H1 (cell line): ENCODE results near the gene TMEM178B. TPM values are rescaled to one million over a fixed set of nuclear protein-coding genes. Genes with fewer than 3 reads are reported as not detected.

Experiments used
- CTCF ChIA-PET: fragments of 300-600 bp; sonication (Branson Sonifier 250); formaldehyde crosslinking; loops from one replicate; lab custom pipeline; 2021; ENCODE audit not compliant: partially characterized antibody; lab: Charles Lee
- POLR2A ChIA-PET: fragments of 300-600 bp; sonication (Branson Sonifier 250); formaldehyde crosslinking; loops from one replicate; lab custom pipeline; 2021; ENCODE audit warnings: inconsistent platforms; ENCODE audit not compliant: partially characterized antibody; lab: Charles Lee
- DNase-seq, 2 experiments: peaks; one replicate each; pipeline versions ENCODE4 v3.0.0 to v3.0.0-alpha.2; 2010 to 2022; ENCODE audit warnings: low spot score in 2 of 2, low read depth in 1 of 2, mixed read lengths in 1 of 2
- FAIRE-seq: peaks from 2 replicates; lab custom pipeline; 2011; peaks lifted over from hg19 to GRCh38; lab: Jason Lieb, UNC
- H2AFZ ChIP-seq: 2 replicates; pipeline ENCODE4 v1.8.1; 2012; ENCODE audit warnings: low read length, inconsistent platforms
- H2AK5ac ChIP-seq: 2 replicates; pipeline ENCODE4 v1.6.1; 2013; ENCODE audit warnings: low read depth, low read length
- H2BK120ac ChIP-seq: replicated peaks from 2 replicates; pipeline ENCODE3; 2013; ENCODE audit warnings: low read depth, low read length, inconsistent platforms
- H2BK12ac ChIP-seq: 2 replicates; pipeline ENCODE4 v1.6.1; 2013; ENCODE audit warnings: low read depth, low read length
- H2BK15ac ChIP-seq: 2 replicates; pipeline ENCODE4 v1.6.1; 2013; ENCODE audit warnings: low read length
- H2BK20ac ChIP-seq: 2 replicates; pipeline ENCODE4 v1.6.1; 2013; ENCODE audit warnings: low read length
- H2BK5ac ChIP-seq: 2 replicates; pipeline ENCODE4 v1.6.1; 2013; ENCODE audit warnings: low read depth, low read length
- H3K14ac ChIP-seq: 2 replicates; pipeline ENCODE4 v1.6.1; 2013; ENCODE audit warnings: inconsistent platforms; ENCODE audit not compliant: insufficient read length
- H3K18ac ChIP-seq: 2 replicates; pipeline ENCODE4 v1.6.1; 2013; ENCODE audit warnings: low read length; ENCODE audit errors: extremely low read depth
- H3K23ac ChIP-seq: 2 replicates; pipeline ENCODE4 v1.6.1; 2013; ENCODE audit warnings: inconsistent platforms; ENCODE audit not compliant: insufficient read length
- H3K23me2 ChIP-seq: 2 replicates; pipeline ENCODE4 v1.6.1; 2013; ENCODE audit warnings: low read depth, low read length
- H3K27ac ChIP-seq: 2 replicates; pipeline ENCODE4 v1.6.1; 2011; ENCODE audit warnings: low read depth, low read length, inconsistent platforms
- H3K27me3 ChIP-seq, 4 experiments: replicated peaks in 1 of 4; 1 replicate in 1 of 4; 2 replicates in 3 of 4; pipeline versions ENCODE4 v1.6.1 to v1.8.1; 2011 to 2013; ENCODE audit warnings: low read length in 3 of 4, mild to moderate bottlenecking in 3 of 4, inconsistent platforms in 2 of 4, mixed read lengths in 2 of 4, moderate library complexity in 1 of 4; ENCODE audit not compliant: control insufficient read depth in 3 of 4, insufficient read depth in 3 of 4; ENCODE audit errors: extremely low read depth in 1 of 4
- H3K36me3 ChIP-seq, 4 experiments: 2 replicates each; pipeline versions ENCODE4 v1.6.1 to v1.8.1; 2011 to 2013; ENCODE audit warnings: mild to moderate bottlenecking in 4 of 4, low read length in 3 of 4, moderate library complexity in 2 of 4, control low read depth in 1 of 4, inconsistent platforms in 1 of 4; ENCODE audit not compliant: insufficient read depth in 4 of 4, control insufficient read depth in 2 of 4
- H3K4ac ChIP-seq: replicated peaks from 2 replicates; pipeline ENCODE3; 2013; ENCODE audit warnings: low read length, low read depth, mixed read lengths, inconsistent platforms; ENCODE audit not compliant: insufficient read length
- H3K4me1 ChIP-seq, 4 experiments: replicated peaks in 1 of 4; 1 replicate in 1 of 4; 2 replicates in 3 of 4; pipeline versions ENCODE4 v1.6.1 to v1.8.1; 2011 to 2013; ENCODE audit warnings: low read length in 3 of 4, inconsistent platforms in 2 of 4, mixed read lengths in 1 of 4; ENCODE audit not compliant: insufficient read depth in 4 of 4, control insufficient read depth in 3 of 4
- H3K4me2 ChIP-seq, 2 experiments: 2 replicates each; pipeline versions ENCODE4 v1.6.1 to v1.8.1; 2011 to 2013; ENCODE audit warnings: low read depth in 2 of 2, low read length in 2 of 2, control low read depth in 1 of 2, inconsistent platforms in 1 of 2, mild to moderate bottlenecking in 1 of 2; ENCODE audit not compliant: insufficient read depth in 1 of 2
- H3K4me3 ChIP-seq, 4 experiments: fragments of 200-600, 300-600 bp in 1 of 4; sonication (generic), shearing (Covaris generic), sonication (Bioruptor Twin) in 1 of 4; 2 replicates each; pipeline versions ENCODE4 v1.5.1 to v1.8.1; 2011 to 2016; ENCODE audit warnings: low read length in 4 of 4, low read depth in 3 of 4, control low read depth in 2 of 4, inconsistent platforms in 2 of 4, mild to moderate bottlenecking in 2 of 4, mixed read lengths in 1 of 4, moderate library complexity in 1 of 4; ENCODE audit not compliant: insufficient read depth in 2 of 4; ENCODE audit errors: extremely low read depth in 1 of 4
- H3K56ac ChIP-seq: replicated peaks from 2 replicates; pipeline ENCODE3; 2013; ENCODE audit warnings: low read depth, mild to moderate bottlenecking, mixed read lengths, low read length, inconsistent platforms; ENCODE audit not compliant: insufficient read length
- H3K79me1 ChIP-seq: 2 replicates; pipeline ENCODE4 v1.6.1; 2013; ENCODE audit warnings: low read depth, low read length, control low read depth
- H3K79me2 ChIP-seq, 2 experiments: 2 replicates each; pipeline versions ENCODE4 v1.6.1 to v1.8.1; 2012 to 2013; ENCODE audit warnings: low read length in 2 of 2, mild to moderate bottlenecking in 2 of 2, inconsistent platforms in 1 of 2; ENCODE audit not compliant: insufficient read depth in 2 of 2, control insufficient read depth in 1 of 2
- H3K9ac ChIP-seq, 4 experiments: replicated peaks in 1 of 4; 1 replicate in 1 of 4; 2 replicates in 3 of 4; pipeline versions ENCODE4 v1.6.1 to v1.8.1; 2011 to 2013; ENCODE audit warnings: low read depth in 3 of 4, low read length in 3 of 4, control low read depth in 2 of 4, mild to moderate bottlenecking in 2 of 4, moderate library complexity in 2 of 4, inconsistent platforms in 1 of 4; ENCODE audit errors: extremely low read depth in 1 of 4
- H3K9me3 ChIP-seq, 2 experiments: 2 replicates each; pipeline versions ENCODE4 v1.6.1 to v1.8.1; 2012 to 2013; ENCODE audit warnings: mild to moderate bottlenecking in 2 of 2, moderate library complexity in 2 of 2, control low read depth in 1 of 2, inconsistent platforms in 1 of 2, low read depth in 1 of 2, low read length in 1 of 2, mixed read lengths in 1 of 2; ENCODE audit not compliant: insufficient read depth in 2 of 2
- H4K20me1 ChIP-seq, 2 experiments: replicated peaks in 1 of 2; 2 replicates each; pipeline versions ENCODE3 to v1.8.1; 2011 to 2013; ENCODE audit warnings: inconsistent platforms in 2 of 2, low read length in 2 of 2, mild to moderate bottlenecking in 1 of 2; ENCODE audit not compliant: insufficient read depth in 2 of 2, control insufficient read depth in 1 of 2
- H4K5ac ChIP-seq: 2 replicates; pipeline ENCODE4 v1.6.1; 2013; ENCODE audit warnings: low read length, low read depth, mixed read lengths, inconsistent platforms; ENCODE audit not compliant: insufficient read length
- H4K8ac ChIP-seq: 2 replicates; pipeline ENCODE4 v1.8.0; 2013; ENCODE audit warnings: mild to moderate bottlenecking, moderate library complexity, low read length, inconsistent platforms; ENCODE audit not compliant: insufficient read depth; ENCODE audit errors: extremely low read depth
- H4K91ac ChIP-seq: replicated peaks from 2 replicates; pipeline ENCODE3; 2013; ENCODE audit warnings: low read length, mixed read lengths, inconsistent platforms; ENCODE audit not compliant: insufficient read length
- BCL11A ChIP-seq, 2 experiments: IDR thresholded peaks; one replicate each; pipeline ENCODE4 v1.6.1; 2011; ENCODE audit warnings: low read depth in 2 of 2, low read length in 2 of 2, mild to moderate bottlenecking in 2 of 2
- EGR1 ChIP-seq: IDR thresholded peaks from 2 replicates; pipeline ENCODE4 v1.6.1; 2011; ENCODE audit warnings: low read depth, low read length, borderline replicate concordance
- GTF2F1 ChIP-seq: IDR thresholded peaks from 2 replicates; pipeline ENCODE4 v1.6.1; 2012; ENCODE audit warnings: low read depth, low read length, improper control_type of control experiment, borderline replicate concordance
- KDM4A ChIP-seq: IDR thresholded peaks from one replicate; pipeline ENCODE4 v1.7.1; 2012; ENCODE audit warnings: low read depth, mild to moderate bottlenecking, moderate library complexity, low read length, inconsistent platforms; ENCODE audit not compliant: severe bottlenecking
- POU5F1 ChIP-seq: IDR thresholded peaks from 2 replicates; pipeline ENCODE4 v1.6.1; 2011; ENCODE audit warnings: low read depth, mild to moderate bottlenecking, low read length, moderate library complexity
- SIX5 ChIP-seq: IDR thresholded peaks from 2 replicates; pipeline ENCODE4 v1.6.1; 2011; ENCODE audit warnings: mild to moderate bottlenecking, low read depth, low read length
- TCF12 ChIP-seq: IDR thresholded peaks from 2 replicates; pipeline ENCODE4 v1.6.1; 2011; ENCODE audit warnings: low read depth, mild to moderate bottlenecking, low read length
- WGBS, 2 experiments: shearing (Covaris generic) in 1 of 2; methylation state at CpG; one replicate each; pipeline versions ENCODE4 v1.1.6 to v1.1.7; 2013 to 2015; ENCODE audit warnings: low lambda C conversion rate in 2 of 2, mixed read lengths in 2 of 2, inconsistent platforms in 1 of 2, low coverage in 1 of 2, missing lambda C conversion rate in 1 of 2; ENCODE audit not compliant: insufficient replicate concordance in 2 of 2, insufficient coverage in 1 of 2, insufficient read length in 1 of 2; ENCODE audit errors: extremely low coverage in 1 of 2, missing lambda C conversion rate in 1 of 2; 5-methylcytosine and 5-hydroxymethylcytosine counted together
- polyA plus RNA-seq, 7 experiments: library from polyadenylated mRNA; depleted of rRNA in 3 of 7; stranded (reverse) in 5 of 7; unstranded in 2 of 7; fragments of >200 nt in 5 of 7; fragments of 200-250 nt in 2 of 7; gene quantifications; 1 replicate in 5 of 7; 2 replicates in 1 of 7; 4 replicates in 1 of 7; pipeline versions ENCODE4 v1.2.1 to v1.2.3, GENCODE V29; 2011 to 2013; ENCODE audit warnings: missing spikeins in 2 of 7, mixed read lengths in 2 of 7
- total RNA-seq: library from RNA; stranded (reverse); fragmentation: NEBNext Ultra II Directional; extraction: Animal tissue kit (Norgen Biotek cat#: 25700); gene quantifications from 2 replicates; pipeline ENCODE4 v1.2.1, GENCODE V29; 2021

The TMEM178B gene
- total and polyA plus RNA-seq, 2 of the 8 experiments (the other 6 are each of a cell fraction or from before 2014, with no cell fraction given) = 5.3 to 18.1 TPM

DNA sequence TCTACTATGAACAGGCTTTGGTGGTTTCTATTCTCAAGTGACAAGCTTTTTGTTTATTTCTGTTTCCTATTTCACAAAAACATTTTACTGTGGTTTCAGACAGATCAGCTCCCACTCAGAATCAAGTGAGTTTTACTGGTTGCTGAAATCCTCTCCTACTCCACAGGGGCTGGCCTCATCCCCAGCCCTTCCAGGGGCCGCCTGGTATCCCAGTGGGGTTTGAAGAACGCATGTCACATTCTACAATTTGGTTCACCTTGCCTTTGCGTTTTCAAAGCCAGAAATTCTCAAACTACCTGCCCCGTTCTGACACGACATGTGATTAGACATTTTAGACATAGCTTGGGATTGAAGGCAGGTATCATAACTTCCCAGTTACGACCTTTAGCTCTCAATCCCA is 316.5 kb downstream of the TMEM178B start:
- CTCF ChIA-PET = interaction anchor here (0.7 to 1.7 kb wide), 3 partner anchors 9 to 1816 kb away, joined by 3 to 6 read pairs (median 4); no protein-coding TSS in a partner anchor

More for the DNA sequence above, 316.5 kb downstream of the TMEM178B start:
- H3K4me1 ChIP-seq = no peaks in the 10 kb centered on the region
- DNase-seq (no peak), FAIRE-seq (no peak)
- no peak overlapping the region for H2AFZ ChIP-seq
- no peak overlapping the region; the same call in 1 of the 2 replicates for H4K8ac ChIP-seq
- H3K23ac ChIP-seq = no peak overlapping the region
- no peaks in the 10 kb centered on the region for H3K79me2 ChIP-seq
- no peaks in the 10 kb centered on the region for H3K36me3 ChIP-seq
- H3K18ac ChIP-seq = no peak overlapping the region
- H2BK5ac ChIP-seq = no peak overlapping the region
- no peak overlapping the region for H3K14ac ChIP-seq
- no peak overlapping the region for H2BK120ac ChIP-seq
- H3K9me3 ChIP-seq = no peaks in the 10 kb centered on the region
- no peaks in the 10 kb centered on the region for H4K20me1 ChIP-seq
- H3K56ac ChIP-seq = no peak overlapping the region
- H3K4me2 ChIP-seq = no peak overlapping the region
- POLR2A ChIA-PET = interaction anchor here (0.7 to 1.0 kb wide), 2 partner anchors 15 to 32 kb away, joined by 3 read pairs; no protein-coding TSS in a partner anchor
- no peak overlapping the region for H3K27ac ChIP-seq
- H4K91ac ChIP-seq = no peak overlapping the region
- TF ChIP-seq GTF2F1 (no peak), POU5F1 (no peak), TCF12 (no peak), EGR1 (no peak), KDM4A (no peak), BCL11A (IDR thresholded peaks at IDR 0.05; ENCODE audit: low read depth in 2 of 2, low read length in 2 of 2) (no peak), SIX5 (no peak)
- H2BK15ac ChIP-seq = no peak overlapping the region
- WGBS, 2 experiments = 96% methylated on average over 6 of the region's 6 CpGs; no CpG with 5 or more reads in 1 of the 2 experiments
- no peak overlapping the region for H2BK20ac ChIP-seq
- no peaks in the 10 kb centered on the region for H3K23me2 ChIP-seq
- H3K27me3 ChIP-seq = no peaks in the 10 kb centered on the region
- no peak overlapping the region for H3K4me3 ChIP-seq
- peaks cover 2% of the 10 kb centered on the region; the same call in 1 of the 2 replicates for H3K79me1 ChIP-seq
- H4K5ac ChIP-seq = no peak overlapping the region
- no peak overlapping the region for H2BK12ac ChIP-seq
- no peak overlapping the region for H2AK5ac ChIP-seq
- no peak overlapping the region for H3K4ac ChIP-seq
- H3K9ac ChIP-seq = no peak overlapping the region
